ENCODE measurements around the gene THRB.

Gene THRB

GRCh38 chr3:24259901-24260512 is 234.6 kb downstream of the THRB start:
- DNase-seq = peak; percentile 15

- DNase-seq = no peak
Observed at GRCh38 chr3:24258727-24259600, 235.7 kb downstream of the THRB start.

GRCh38 chr3:24258260-24258659 is 236.4 kb downstream of the THRB start:
- DNase-seq = no peak

GRCh38 chr3:24255414-24255813 is 239.2 kb downstream of the THRB start:
- no peak for DNase-seq

- DNase-seq = peak; percentile 95
Observed at GRCh38 chr3:24254649-24255048, 240.0 kb downstream of the THRB start.

- no peak for DNase-seq
Observed at GRCh38 chr3:24253336-24253735, 241.3 kb downstream of the THRB start.

GRCh38 chr3:24249523-24249922 is 245.1 kb downstream of the THRB start:
- DNase-seq = no peak

- DNase-seq = no peak
Observed at GRCh38 chr3:24245056-24245455, 249.6 kb downstream of the THRB start.

- no peak for DNase-seq
Observed at GRCh38 chr3:24244491-24244890, 250.2 kb downstream of the THRB start.

GRCh38 chr3:24242012-24242698 is 252.5 kb downstream of the THRB start:
- peak; percentile 74 for DNase-seq

GRCh38 chr3:24240306-24240705 is 254.3 kb downstream of the THRB start:
- no peak for DNase-seq

GRCh38 chr3:24237971-24238706 is 256.5 kb downstream of the THRB start:
- peak; percentile 98 for DNase-seq

- no peak for DNase-seq
Observed at GRCh38 chr3:24235121-24235520, 259.5 kb downstream of the THRB start.

- DNase-seq = no peak
Observed at GRCh38 chr3:24232784-24233183, 261.9 kb downstream of the THRB start.

- no peak for DNase-seq
Observed at GRCh38 chr3:24229468-24230221, 265.0 kb downstream of the THRB start.

GRCh38 chr3:24227635-24228034 is 267.0 kb downstream of the THRB start:
- no peak for DNase-seq

- DNase-seq = no peak
Observed at GRCh38 chr3:24226397-24226796, 268.3 kb downstream of the THRB start.

- DNase-seq = no peak
Observed at GRCh38 chr3:24225385-24225950, 269.2 kb downstream of the THRB start.

GRCh38 chr3:24224666-24225384 is 269.8 kb downstream of the THRB start:
- no peak for DNase-seq

- no peak for DNase-seq
Observed at GRCh38 chr3:24222165-24222805, 272.4 kb downstream of the THRB start.
